Measurements from ENCODE around the gene UBAC2. TPM values are rescaled to one million over a fixed set of nuclear protein-coding genes. Genes with fewer than 3 reads are reported as not detected.

Gene UBAC2
- total RNA-seq, 1 donor from 2014 or later, result 59.8 TPM

DNA sequence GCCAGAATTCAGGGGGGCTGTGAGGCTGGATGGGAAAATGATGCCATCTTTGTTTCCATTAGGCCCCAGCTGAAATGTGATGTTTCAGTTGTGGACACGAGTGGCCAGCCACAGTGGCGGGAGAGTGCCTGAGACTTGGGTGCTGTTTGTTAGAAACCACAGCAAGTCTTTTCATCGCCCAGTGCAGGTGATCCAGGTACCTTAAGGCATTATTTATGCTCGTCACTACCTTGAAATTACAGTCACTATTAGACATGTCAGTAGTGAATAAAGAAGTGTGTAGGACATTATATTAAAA lies 218.1 kb downstream of the UBAC2 start:
- Mint-ChIP-seq H3K4me1 (peaks cover 18% of the 10 kb centered on the region), H3K4me3 (no peak overlapping the region), H3K36me3 (ENCODE audit: low read depth) (no peaks in the 10 kb centered on the region), H3K27ac (ENCODE audit: unreplicated experiment) (no peak overlapping the region), H3K27me3 (ENCODE audit: low read depth) (peaks cover 57% of the 10 kb centered on the region), H3K9me3 (no peaks in the 10 kb centered on the region)
- DNase-seq (ENCODE audit: low read depth, low spot score), result no peak
- TF ChIP-seq, protein P1, sequence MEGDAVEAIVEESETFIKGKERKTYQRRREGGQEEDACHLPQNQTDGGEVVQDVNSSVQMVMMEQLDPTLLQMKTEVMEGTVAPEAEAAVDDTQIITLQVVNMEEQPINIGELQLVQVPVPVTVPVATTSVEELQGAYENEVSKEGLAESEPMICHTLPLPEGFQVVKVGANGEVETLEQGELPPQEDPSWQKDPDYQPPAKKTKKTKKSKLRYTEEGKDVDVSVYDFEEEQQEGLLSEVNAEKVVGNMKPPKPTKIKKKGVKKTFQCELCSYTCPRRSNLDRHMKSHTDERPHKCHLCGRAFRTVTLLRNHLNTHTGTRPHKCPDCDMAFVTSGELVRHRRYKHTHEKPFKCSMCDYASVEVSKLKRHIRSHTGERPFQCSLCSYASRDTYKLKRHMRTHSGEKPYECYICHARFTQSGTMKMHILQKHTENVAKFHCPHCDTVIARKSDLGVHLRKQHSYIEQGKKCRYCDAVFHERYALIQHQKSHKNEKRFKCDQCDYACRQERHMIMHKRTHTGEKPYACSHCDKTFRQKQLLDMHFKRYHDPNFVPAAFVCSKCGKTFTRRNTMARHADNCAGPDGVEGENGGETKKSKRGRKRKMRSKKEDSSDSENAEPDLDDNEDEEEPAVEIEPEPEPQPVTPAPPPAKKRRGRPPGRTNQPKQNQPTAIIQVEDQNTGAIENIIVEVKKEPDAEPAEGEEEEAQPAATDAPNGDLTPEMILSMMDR (conservative IDR thresholded peaks at IDR 0.05), result no peak

- Mint-ChIP-seq H3K4me3 (no peak overlapping the region), H3K27me3 (ENCODE audit: low read depth) (peaks cover 63% of the 10 kb centered on the region), H3K9me3 (no peaks in the 10 kb centered on the region), H3K4me1 (peaks cover 18% of the 10 kb centered on the region), H3K27ac (ENCODE audit: unreplicated experiment) (no peak overlapping the region), H3K36me3 (ENCODE audit: low read depth) (no peaks in the 10 kb centered on the region)
- no peak for DNase-seq (ENCODE audit: low read depth, low spot score)
- TF ChIP-seq, protein P1 (conservative IDR thresholded peaks at IDR 0.05), result no peak
Measured at GRCh38 chr13:99419591-99420243, 219.1 kb downstream of the UBAC2 start.

- peaks cover 60% of the 10 kb centered on the region for H3K27me3 Mint-ChIP-seq (ENCODE audit: low read depth)
- no peaks in the 10 kb centered on the region for H3K9me3 Mint-ChIP-seq
- TF ChIP-seq, protein P1 (conservative IDR thresholded peaks at IDR 0.05), result no peak
- DNase-seq (ENCODE audit: low read depth, low spot score), result no peak
- H3K27ac Mint-ChIP-seq (ENCODE audit: unreplicated experiment), result no peak overlapping the region
- H3K4me3 Mint-ChIP-seq, result no peak overlapping the region
- H3K4me1 Mint-ChIP-seq, result peaks cover 18% of the 10 kb centered on the region
- no peaks in the 10 kb centered on the region for H3K36me3 Mint-ChIP-seq (ENCODE audit: low read depth)
Measured at GRCh38 chr13:99421271-99421670, 220.6 kb downstream of the UBAC2 start.

DNA sequence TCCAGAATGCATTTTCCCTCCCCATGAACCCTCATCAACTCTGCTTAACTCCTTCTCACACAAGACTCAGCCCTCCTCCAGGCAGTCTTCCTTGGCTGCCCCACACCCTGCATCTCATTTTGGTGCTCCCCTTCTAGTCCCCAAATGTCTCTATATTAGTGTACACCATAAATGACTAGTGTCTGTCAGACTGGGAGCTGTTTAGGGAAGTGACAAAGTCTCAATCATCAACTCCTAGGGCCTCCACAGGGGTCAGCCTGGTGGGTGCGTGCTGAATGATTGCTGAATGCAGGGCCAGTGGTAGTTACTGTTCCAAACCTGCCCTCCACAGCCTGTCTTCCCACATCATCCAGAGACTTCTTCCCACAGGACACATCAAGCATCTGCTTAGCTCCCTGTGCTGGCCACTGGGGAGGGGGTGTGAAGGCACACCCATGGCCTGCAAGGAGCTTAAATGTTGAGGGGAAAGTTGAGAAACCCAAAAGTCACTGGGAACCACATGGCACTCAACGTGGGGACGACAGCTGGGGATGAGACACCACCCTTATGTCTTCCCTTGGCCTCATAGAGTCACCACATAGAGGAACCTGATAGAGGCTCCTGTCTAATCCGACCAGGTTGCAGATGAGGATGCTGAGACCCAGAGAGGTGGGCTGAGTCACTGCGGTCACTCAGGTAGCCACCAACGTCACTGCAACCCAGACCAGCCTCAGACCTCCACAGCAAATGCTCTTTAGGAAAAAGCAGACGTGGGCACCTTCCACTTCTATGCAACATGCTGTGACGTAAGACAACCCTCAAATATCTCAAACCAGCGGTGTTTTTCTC lies 221.3 kb downstream of the UBAC2 start:
- peaks cover 57% of the 10 kb centered on the region for H3K27me3 Mint-ChIP-seq (ENCODE audit: low read depth)
- H3K9me3 Mint-ChIP-seq, result no peaks in the 10 kb centered on the region
- H3K36me3 Mint-ChIP-seq (ENCODE audit: low read depth), result no peaks in the 10 kb centered on the region
- TF ChIP-seq, protein P1 (conservative IDR thresholded peaks at IDR 0.05), result no peak
- H3K4me3 Mint-ChIP-seq, result no peak overlapping the region
- peak overlapping the region; percentile 58 for H3K27ac Mint-ChIP-seq (ENCODE audit: unreplicated experiment)
- no peak for DNase-seq (ENCODE audit: low read depth, low spot score)
- H3K4me1 Mint-ChIP-seq, result peaks cover 16% of the 10 kb centered on the region

DNA sequence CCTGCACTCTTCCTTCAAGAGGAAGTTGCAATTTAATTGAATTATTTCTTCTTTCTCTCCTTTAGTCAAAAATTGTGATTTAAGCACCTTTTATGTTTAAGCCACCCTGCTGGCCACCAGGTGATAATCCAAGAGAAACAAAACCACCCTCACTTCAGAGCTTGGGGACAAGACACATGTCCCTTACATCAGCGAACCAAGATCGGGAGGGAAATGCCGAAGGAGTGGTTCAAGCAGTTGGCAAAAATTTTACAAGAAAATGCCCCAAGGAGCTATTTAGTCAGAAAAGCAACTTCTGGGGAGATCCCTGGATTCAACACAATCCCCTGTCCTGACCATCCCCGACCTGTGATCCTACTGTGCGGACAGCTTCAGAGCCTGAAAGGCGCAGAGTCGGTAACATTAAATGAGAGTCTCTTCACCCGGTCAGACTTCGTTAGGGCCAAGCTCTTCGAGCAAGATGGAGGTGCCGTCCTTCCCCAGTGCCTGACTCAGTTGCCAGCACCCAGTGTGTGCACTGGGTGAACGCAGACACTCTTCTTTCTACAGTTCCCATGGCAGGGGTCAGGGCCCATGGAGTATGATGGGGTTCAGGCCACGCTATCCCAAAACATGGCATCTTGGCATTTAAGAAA lies 222.0 kb downstream of the UBAC2 start:
- Mint-ChIP-seq H3K27me3 (ENCODE audit: low read depth) (peaks cover 52% of the 10 kb centered on the region), H3K27ac (ENCODE audit: unreplicated experiment) (no peak overlapping the region), H3K36me3 (ENCODE audit: low read depth) (no peaks in the 10 kb centered on the region), H3K4me1 (peaks cover 9% of the 10 kb centered on the region), H3K4me3 (no peak overlapping the region), H3K9me3 (no peaks in the 10 kb centered on the region)
- TF ChIP-seq, protein P1 (conservative IDR thresholded peaks at IDR 0.05), result no peak
- no peak for DNase-seq (ENCODE audit: low read depth, low spot score)

All from neural crest cell (in vitro differentiated cells).